Loucy (cell line): ENCODE measurements around the gene CARD9.

ENCODE experiments used
- EZH2phosphoT487 ChIP-seq: fragments of 200-600 bp; IDR thresholded peaks from 2 replicates; pipeline ENCODE4 v1.6.1; 2018; ENCODE audit warnings: antibody characterized with exemption, mild to moderate bottlenecking, moderate library complexity, borderline replicate concordance
- TF ChIP-seq, protein P1 (sequence below): fragments of 200-600 bp; sonication (generic); conservative IDR thresholded peaks from 2 replicates; pipeline ENCODE4 v1.5.1; 2014; ENCODE audit warnings: mild to moderate bottlenecking, antibody characterized with exemption, low read length

DNA sequence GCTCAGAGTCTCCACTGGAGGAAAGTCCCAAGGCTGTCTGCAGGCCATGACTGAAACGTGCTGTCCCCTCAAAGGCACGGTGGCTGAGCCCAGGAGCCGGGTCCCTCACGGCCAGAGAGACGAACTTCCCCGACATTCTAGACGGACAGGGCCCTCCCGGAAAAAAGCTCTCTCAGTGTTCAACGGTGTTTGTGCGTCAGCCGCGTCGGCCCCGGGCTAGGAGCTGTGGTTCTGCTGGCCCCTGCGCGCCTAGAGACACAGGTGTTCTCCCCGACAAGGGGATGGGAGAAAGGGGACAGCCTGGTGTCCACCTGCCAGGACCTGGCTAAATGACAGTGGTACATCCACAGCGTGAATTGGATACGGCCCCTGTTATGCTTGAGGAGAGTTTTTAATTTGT, 51.9 kb downstream of the CARD9 start:
- TF ChIP-seq, protein P1, sequence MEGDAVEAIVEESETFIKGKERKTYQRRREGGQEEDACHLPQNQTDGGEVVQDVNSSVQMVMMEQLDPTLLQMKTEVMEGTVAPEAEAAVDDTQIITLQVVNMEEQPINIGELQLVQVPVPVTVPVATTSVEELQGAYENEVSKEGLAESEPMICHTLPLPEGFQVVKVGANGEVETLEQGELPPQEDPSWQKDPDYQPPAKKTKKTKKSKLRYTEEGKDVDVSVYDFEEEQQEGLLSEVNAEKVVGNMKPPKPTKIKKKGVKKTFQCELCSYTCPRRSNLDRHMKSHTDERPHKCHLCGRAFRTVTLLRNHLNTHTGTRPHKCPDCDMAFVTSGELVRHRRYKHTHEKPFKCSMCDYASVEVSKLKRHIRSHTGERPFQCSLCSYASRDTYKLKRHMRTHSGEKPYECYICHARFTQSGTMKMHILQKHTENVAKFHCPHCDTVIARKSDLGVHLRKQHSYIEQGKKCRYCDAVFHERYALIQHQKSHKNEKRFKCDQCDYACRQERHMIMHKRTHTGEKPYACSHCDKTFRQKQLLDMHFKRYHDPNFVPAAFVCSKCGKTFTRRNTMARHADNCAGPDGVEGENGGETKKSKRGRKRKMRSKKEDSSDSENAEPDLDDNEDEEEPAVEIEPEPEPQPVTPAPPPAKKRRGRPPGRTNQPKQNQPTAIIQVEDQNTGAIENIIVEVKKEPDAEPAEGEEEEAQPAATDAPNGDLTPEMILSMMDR = no peak
- no peak for TF ChIP-seq EZH2phosphoT487
